ENCODE data around the gene EPB41L1. TPM values are rescaled to one million over a fixed set of nuclear protein-coding genes. Genes with fewer than 3 reads are reported as not detected.

The EPB41L1 gene
- polyA plus RNA-seq, 3 donors = 0.05 TPM; not detected in 2

DNA sequence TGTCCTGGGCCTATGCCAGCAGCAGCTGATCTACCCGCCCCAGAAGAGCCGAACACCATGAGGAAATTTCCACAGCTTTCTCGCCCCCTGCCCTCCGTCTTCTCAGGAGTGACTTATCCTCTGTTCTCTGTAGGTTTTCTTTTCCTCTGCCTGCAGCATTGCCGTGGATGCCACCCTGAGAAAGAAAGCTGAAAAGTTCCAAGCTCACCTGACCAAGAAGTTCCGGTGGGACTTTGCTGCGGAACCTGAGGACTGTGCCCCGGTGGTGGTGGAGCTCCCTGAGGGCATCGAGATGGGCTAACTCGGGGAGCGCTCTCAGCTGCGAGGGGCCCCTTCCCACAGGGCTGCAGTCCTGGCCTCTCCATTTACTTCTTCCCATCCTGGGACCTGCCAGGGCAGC lies 100.9 kb downstream of the EPB41L1 start:
- DNase-seq = no peak
- H3K27ac ChIP-seq (ENCODE audit: low read depth in 1 of 2, low read length in 2 of 2) = no peak overlapping the region
- H3K9ac ChIP-seq (ENCODE audit: insufficient read depth, low read length, poor library complexity, severe bottlenecking) = no peak overlapping the region
- H3K4me3 Mint-ChIP-seq = no peak overlapping the region
- H3K4me3 ChIP-seq (replicated peaks in 1 of 3; ENCODE audit: low read depth in 2 of 3, low read length in 3 of 3) = no peak overlapping the region
- no peak overlapping the region for H2AFZ ChIP-seq (ENCODE audit: insufficient read depth, low read depth, low read length, poor library complexity, severe bottlenecking)
- H3K4me2 ChIP-seq (replicated peaks; ENCODE audit: extremely low read depth, low read length, poor library complexity, severe bottlenecking) = no peak overlapping the region
- intact Hi-C loops (cut with micrococcal nuclease) = no loop called here
- H3K36me3 Mint-ChIP-seq = peaks cover 49 to 67% of the 10 kb centered on the region in 2 donors
- peaks cover 50 to 69% of the 10 kb centered on the region in 2 donors for H3K36me3 ChIP-seq (replicated peaks in 1 of 2; ENCODE audit: control insufficient read depth in 1 of 2, insufficient read depth in 2 of 2, low read length in 2 of 2)
- no peaks in the 10 kb centered on the region for H3K79me2 ChIP-seq (ENCODE audit: insufficient read depth, low read length)
- TF ChIP-seq, protein P1, sequence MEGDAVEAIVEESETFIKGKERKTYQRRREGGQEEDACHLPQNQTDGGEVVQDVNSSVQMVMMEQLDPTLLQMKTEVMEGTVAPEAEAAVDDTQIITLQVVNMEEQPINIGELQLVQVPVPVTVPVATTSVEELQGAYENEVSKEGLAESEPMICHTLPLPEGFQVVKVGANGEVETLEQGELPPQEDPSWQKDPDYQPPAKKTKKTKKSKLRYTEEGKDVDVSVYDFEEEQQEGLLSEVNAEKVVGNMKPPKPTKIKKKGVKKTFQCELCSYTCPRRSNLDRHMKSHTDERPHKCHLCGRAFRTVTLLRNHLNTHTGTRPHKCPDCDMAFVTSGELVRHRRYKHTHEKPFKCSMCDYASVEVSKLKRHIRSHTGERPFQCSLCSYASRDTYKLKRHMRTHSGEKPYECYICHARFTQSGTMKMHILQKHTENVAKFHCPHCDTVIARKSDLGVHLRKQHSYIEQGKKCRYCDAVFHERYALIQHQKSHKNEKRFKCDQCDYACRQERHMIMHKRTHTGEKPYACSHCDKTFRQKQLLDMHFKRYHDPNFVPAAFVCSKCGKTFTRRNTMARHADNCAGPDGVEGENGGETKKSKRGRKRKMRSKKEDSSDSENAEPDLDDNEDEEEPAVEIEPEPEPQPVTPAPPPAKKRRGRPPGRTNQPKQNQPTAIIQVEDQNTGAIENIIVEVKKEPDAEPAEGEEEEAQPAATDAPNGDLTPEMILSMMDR (IDR thresholded peaks at IDR 0.05) = no peak
- H3K27ac Mint-ChIP-seq = no peak overlapping the region
- H3K9me3 Mint-ChIP-seq = no peaks in the 10 kb centered on the region
- no peaks in the 10 kb centered on the region for H3K27me3 ChIP-seq (ENCODE audit: control insufficient read depth in 2 of 2, insufficient read depth in 2 of 2, low read length in 2 of 2)
- H3K27me3 Mint-ChIP-seq (ENCODE audit: low read depth in 3 of 3) = peaks cover 0 to 2% (median 0%) of the 10 kb centered on the region in 3 donors
- no peaks in the 10 kb centered on the region for H3K4me1 Mint-ChIP-seq
- no peaks in the 10 kb centered on the region for H3K4me1 ChIP-seq (ENCODE audit: control insufficient read depth in 1 of 2, insufficient read depth in 2 of 2, low read length in 2 of 2)
- H3K9me3 ChIP-seq (replicated peaks in 1 of 2; ENCODE audit: control insufficient read depth in 1 of 2, insufficient read depth in 1 of 2, low read length in 2 of 2) = no peaks in the 10 kb centered on the region
- WGBS (ENCODE audit: insufficient coverage) = 89% methylated on average over 9 of the region's 12 CpGs
- peaks cover 22% of the 10 kb centered on the region for H4K20me1 ChIP-seq (ENCODE audit: insufficient read depth, low read length)

DNA sequence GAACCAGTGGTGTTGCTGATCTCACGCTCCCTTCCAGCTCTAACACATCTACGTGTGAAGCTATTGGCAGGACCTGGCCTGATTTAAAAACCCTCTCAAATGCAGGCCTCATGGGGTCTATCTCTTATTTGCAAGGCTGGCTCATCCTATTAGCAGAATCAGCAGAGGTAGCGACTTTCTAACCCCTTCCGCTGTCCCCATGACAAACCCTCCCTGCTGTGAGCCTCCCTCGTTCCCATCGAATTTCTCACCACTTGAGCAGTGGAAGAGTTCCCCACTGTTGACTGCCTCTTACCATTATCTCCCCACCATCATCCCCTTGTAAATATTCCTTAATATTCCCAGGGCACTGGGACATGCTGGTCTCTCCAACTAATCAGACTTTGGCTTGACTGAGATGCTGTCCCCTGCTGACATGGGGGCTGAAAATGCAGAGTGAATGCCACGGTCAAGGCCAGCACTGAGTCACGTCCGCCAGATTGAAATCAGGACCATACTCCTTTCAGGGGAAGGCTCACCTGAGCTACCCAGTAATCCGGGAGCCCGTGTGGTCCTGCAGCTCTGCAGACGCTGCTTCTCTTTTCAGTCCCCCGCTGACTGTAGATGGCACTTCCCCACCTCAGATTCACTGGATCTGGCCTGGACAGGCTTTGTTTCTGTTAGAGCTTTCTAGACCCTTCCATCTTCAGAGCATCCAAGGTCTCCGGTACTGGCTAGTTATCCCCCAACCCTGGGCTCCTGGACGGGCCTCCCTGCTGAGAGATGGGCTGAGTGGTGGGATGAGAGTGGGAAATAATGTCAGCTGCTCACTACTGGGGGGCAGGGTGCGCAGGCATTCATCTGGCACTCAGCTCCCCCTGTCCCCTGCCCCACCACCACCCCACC lies 104.9 kb downstream of the EPB41L1 start:
- Histone ChIP-seq H3K4me1 (ENCODE audit: control insufficient read depth in 1 of 2, insufficient read depth in 2 of 2, low read length in 2 of 2) (no peaks in the 10 kb centered on the region), H3K9ac (ENCODE audit: insufficient read depth, low read length, poor library complexity, severe bottlenecking) (no peak overlapping the region), H3K4me2 (replicated peaks; ENCODE audit: extremely low read depth, low read length, poor library complexity, severe bottlenecking) (no peak overlapping the region), H3K27me3 (ENCODE audit: control insufficient read depth in 2 of 2, insufficient read depth in 2 of 2, low read length in 2 of 2) (no peaks in the 10 kb centered on the region), H2AFZ (ENCODE audit: insufficient read depth, low read depth, low read length, poor library complexity, severe bottlenecking) (no peak overlapping the region), H3K27ac (ENCODE audit: low read depth in 1 of 2, low read length in 2 of 2) (no peak overlapping the region), H4K20me1 (ENCODE audit: insufficient read depth, low read length) (peaks cover 4% of the 10 kb centered on the region), H3K36me3 (replicated peaks in 1 of 2; ENCODE audit: control insufficient read depth in 1 of 2, insufficient read depth in 2 of 2, low read length in 2 of 2) (peaks cover 22 to 30% of the 10 kb centered on the region in 2 donors), H3K9me3 (replicated peaks in 1 of 2; ENCODE audit: control insufficient read depth in 1 of 2, insufficient read depth in 1 of 2, low read length in 2 of 2) (no peaks in the 10 kb centered on the region), H3K4me3 (replicated peaks in 1 of 3; ENCODE audit: low read depth in 2 of 3, low read length in 3 of 3) (no peak overlapping the region), H3K79me2 (ENCODE audit: insufficient read depth, low read length) (no peaks in the 10 kb centered on the region)
- Mint-ChIP-seq H3K4me1 (no peaks in the 10 kb centered on the region), H3K36me3 (peaks cover 26 to 35% of the 10 kb centered on the region in 2 donors), H3K27ac (peak overlapping the region in 3 of 7 donors; percentile 16 to 68 (median 42)), H3K9me3 (no peaks in the 10 kb centered on the region), H3K27me3 (ENCODE audit: low read depth in 3 of 3) (peaks cover 0 to 3% (median 2%) of the 10 kb centered on the region in 3 donors), H3K4me3 (no peak overlapping the region)
- WGBS (ENCODE audit: insufficient coverage) = 80% methylated on average over 13 of the region's 16 CpGs
- intact Hi-C loops (cut with micrococcal nuclease) = no loop called here
- TF ChIP-seq, protein P1 (IDR thresholded peaks at IDR 0.05) = no peak
- DNase-seq = no peak

Measured in CD14-positive monocyte (primary cell).